ENCODE measurements around the gene CUL3.

The CUL3 gene

GRCh38 chr2:224608104-224608503 is 22.9 kb upstream of the CUL3 start:
- no peak for TF ChIP-seq CTCF (IDR thresholded peaks at IDR 0.05)

DNA sequence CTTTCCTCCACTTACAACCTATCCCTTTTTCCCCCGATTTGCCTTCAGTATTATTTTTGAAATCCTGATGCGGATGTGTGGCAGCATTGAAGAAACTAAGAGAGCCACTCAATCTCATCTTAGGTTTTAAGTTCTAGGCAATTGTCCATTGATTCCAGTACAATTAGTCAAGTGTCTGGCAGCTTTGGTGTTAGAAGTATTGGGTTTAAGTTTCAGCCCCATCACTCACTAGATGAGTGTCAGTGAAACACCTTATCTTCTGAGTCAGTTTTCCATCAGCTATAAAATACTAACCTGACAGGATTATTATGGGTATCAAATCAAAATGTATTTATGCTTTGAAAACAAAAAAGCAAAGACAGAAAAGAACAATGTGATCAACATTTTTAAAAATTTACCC is 16.8 kb upstream of the CUL3 start:
- TF ChIP-seq CTCF (IDR thresholded peaks at IDR 0.05): no peak

GRCh38 chr2:224598678-224599077 is 13.5 kb upstream of the CUL3 start:
- no peak for TF ChIP-seq CTCF (IDR thresholded peaks at IDR 0.05)

GRCh38 chr2:224596289-224596688 is 11.1 kb upstream of the CUL3 start:
- no peak for TF ChIP-seq CTCF (IDR thresholded peaks at IDR 0.05)

- no peak for TF ChIP-seq CTCF (IDR thresholded peaks at IDR 0.05)
Observed at GRCh38 chr2:224595518-224595917, 10.4 kb upstream of the CUL3 start.

- no peak for TF ChIP-seq CTCF (IDR thresholded peaks at IDR 0.05)
Observed at GRCh38 chr2:224594840-224595239, 9.7 kb upstream of the CUL3 start.

DNA sequence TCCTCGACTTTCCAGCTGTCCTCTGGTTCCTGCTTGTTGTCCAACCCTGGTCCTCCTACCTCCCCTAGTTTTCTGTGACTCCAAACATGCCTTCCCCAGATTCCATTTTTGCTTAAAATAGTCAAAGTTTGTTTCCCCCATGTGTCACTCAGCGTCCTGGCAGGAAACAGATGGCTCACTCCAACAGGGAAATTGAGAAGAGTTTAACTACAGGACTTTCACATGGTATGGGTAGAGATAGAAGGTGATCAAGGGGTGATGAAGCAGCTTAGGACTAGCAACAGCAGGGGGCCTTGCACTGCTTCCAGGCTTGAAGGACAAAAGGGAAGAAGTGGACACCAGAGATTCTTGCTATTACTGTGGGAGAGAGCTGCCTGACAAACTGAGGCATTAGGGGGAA is 6.1 kb upstream of the CUL3 start:
- no peak for TF ChIP-seq CTCF (IDR thresholded peaks at IDR 0.05)

GRCh38 chr2:224586127-224586695 is 1.0 kb upstream of the CUL3 start:
- TF ChIP-seq CTCF (IDR thresholded peaks at IDR 0.05): no peak

Data from LNCAP (cell line).